ENCODE measurements around the gene MCF2L.

DNA sequence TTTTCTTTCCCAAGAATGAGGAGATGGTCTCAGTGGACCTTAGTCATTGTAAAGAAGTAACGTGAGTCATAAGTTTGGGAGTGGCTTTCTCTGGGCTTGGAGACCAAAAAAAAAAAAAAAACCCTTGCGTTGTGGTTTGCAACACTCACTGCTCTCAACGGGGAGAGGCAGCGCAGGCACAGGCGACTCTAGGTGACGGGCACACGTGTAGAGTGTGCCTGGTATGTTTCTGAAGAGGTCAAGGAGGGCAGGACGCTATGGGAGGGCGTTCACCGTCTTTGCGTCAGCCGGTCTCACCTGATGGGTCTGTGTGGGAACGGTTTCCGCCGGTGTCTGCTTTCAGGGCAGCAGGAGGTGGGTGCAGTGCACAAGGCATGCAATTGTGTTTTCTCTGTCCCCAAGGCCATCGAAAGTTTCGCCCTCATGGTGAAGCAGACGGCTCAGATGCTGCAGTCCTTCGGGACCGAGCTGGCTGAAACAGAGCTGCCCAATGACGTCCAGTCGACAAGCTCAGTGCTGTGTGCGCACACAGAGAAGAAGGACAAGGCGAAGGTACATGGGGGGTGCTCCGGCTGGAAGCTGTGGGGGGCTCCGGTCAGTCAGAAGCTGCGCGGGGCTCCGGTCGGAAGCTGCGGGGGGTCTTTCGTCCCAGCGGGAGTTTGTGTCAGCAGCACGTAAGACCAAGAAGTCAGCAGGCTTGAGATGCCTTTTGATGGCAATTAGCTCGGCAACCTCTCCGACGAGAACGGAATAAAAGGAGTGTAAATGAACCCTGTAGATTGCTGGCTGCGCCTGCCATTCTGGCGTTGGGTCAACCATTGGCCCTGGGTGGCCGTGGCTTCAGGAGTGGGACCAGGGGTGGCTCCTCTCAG, 95.8 kb downstream of the MCF2L start:
- TF ChIP-seq, protein P1, sequence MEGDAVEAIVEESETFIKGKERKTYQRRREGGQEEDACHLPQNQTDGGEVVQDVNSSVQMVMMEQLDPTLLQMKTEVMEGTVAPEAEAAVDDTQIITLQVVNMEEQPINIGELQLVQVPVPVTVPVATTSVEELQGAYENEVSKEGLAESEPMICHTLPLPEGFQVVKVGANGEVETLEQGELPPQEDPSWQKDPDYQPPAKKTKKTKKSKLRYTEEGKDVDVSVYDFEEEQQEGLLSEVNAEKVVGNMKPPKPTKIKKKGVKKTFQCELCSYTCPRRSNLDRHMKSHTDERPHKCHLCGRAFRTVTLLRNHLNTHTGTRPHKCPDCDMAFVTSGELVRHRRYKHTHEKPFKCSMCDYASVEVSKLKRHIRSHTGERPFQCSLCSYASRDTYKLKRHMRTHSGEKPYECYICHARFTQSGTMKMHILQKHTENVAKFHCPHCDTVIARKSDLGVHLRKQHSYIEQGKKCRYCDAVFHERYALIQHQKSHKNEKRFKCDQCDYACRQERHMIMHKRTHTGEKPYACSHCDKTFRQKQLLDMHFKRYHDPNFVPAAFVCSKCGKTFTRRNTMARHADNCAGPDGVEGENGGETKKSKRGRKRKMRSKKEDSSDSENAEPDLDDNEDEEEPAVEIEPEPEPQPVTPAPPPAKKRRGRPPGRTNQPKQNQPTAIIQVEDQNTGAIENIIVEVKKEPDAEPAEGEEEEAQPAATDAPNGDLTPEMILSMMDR (IDR thresholded peaks at IDR 0.05; ENCODE audit: insufficient read depth, low read length, poor library complexity, severe bottlenecking), result no peak
- TF ChIP-seq EZH2phosphoT487 (conservative IDR thresholded peaks at IDR 0.05; ENCODE audit: low read length), result no peak
